Peyer's patch (tissue), 4 donors: ENCODE data around the gene ARHGEF39.

Experiments used
- CTCF ChIP-seq, 6 experiments: fragments of 450-650 bp in 4 of 6; fragments of 200-600 bp in 2 of 6; sonication (generic) in 1 of 6; IDR thresholded peaks; one replicate each; pipeline ENCODE4 v1.5.1; 2017 to 2019; ENCODE audit warnings: antibody characterized with exemption in 6 of 6, mild to moderate bottlenecking in 3 of 6, moderate library complexity in 1 of 6
- POLR2A ChIP-seq, 2 donors: fragments of 450-650 bp; IDR thresholded peaks; one replicate each; pipeline ENCODE4 v1.5.1; 2017; ENCODE audit warnings: antibody characterized with exemption in 2 of 2, mild to moderate bottlenecking in 2 of 2, moderate library complexity in 2 of 2

GRCh38 chr9:35660966-35661415, 4.0 kb downstream of the ARHGEF39 start:
- TF ChIP-seq POLR2A (IDR thresholded peaks at IDR 0.05) (peak in 1 of 2 donors; percentile 41), CTCF (IDR thresholded peaks at IDR 0.05) (peak in 3 of 6 experiments; percentile 55 to 73 (median 61))
